Adrenal gland (tissue), 12 donors: ENCODE results near the gene SLC25A43. TPM values are rescaled to one million over a fixed set of nuclear protein-coding genes. Genes with fewer than 3 reads are reported as not detected.

Experiments used
- DNase-seq, 7 donors: peaks; one replicate each; pipeline ENCODE4 v3.0.0-alpha.2; 2019 to 2020
- H3K27ac ChIP-seq, 5 donors: fragments of 200-600 bp; sonication (generic) in 4 of 5; 1 replicate in 3 of 5; 2 replicates in 2 of 5; pipeline versions ENCODE4 v1.5.1 to v1.8.0; 2016 to 2020; ENCODE audit warnings: mild to moderate bottlenecking in 1 of 5
- H3K27me3 ChIP-seq: fragments of 200-600 bp; 2 replicates; pipeline ENCODE4 v1.8.0; 2021
- H3K36me3 ChIP-seq, 2 donors: fragments of 200-600 bp; replicated peaks in 1 of 2; 1 replicate in 1 of 2; 2 replicates in 1 of 2; pipeline versions ENCODE4 v1.5.1 to v1.8.0; 2018 to 2022
- H3K4me1 ChIP-seq, 2 donors: fragments of 200-600 bp; replicated peaks in 1 of 2; 1 replicate in 1 of 2; 2 replicates in 1 of 2; pipeline versions ENCODE4 v1.5.1 to v1.8.0; 2018 to 2021
- H3K4me3 ChIP-seq, 4 donors: fragments of 200-600 bp; sonication (generic) in 3 of 4; one replicate each; pipeline ENCODE4 v1.5.1; 2016 to 2018
- H3K9me3 ChIP-seq, 3 donors: fragments of 200-600 bp; sonication (generic) in 1 of 3; replicated peaks in 1 of 3; 1 replicate in 2 of 3; 2 replicates in 1 of 3; pipeline versions ENCODE4 v1.5.1 to v1.8.0; 2016 to 2021
- CTCF ChIP-seq, 6 experiments: fragments of 450-650 bp in 4 of 6; fragments of 200-600 bp in 2 of 6; sonication (generic) in 1 of 6; IDR thresholded peaks; 1 replicate in 5 of 6; 2 replicates in 1 of 6; pipeline versions ENCODE4 v1.5.1 to v1.8.0; 2016 to 2021; ENCODE audit warnings: antibody characterized with exemption in 6 of 6, mild to moderate bottlenecking in 2 of 6, moderate library complexity in 1 of 6
- POLR2A ChIP-seq, 2 donors: fragments of 450-650 bp; IDR thresholded peaks; one replicate each; pipeline ENCODE4 v1.6.1; 2017; ENCODE audit warnings: antibody characterized with exemption in 2 of 2, mild to moderate bottlenecking in 2 of 2, moderate library complexity in 1 of 2
- WGBS, 4 donors: extraction: QIAGEN DNeasy Blood & Tissue Kit in 2 of 4; methylation state at CpG; one replicate each; pipeline versions ENCODE4 v1.1.5 to v1.1.7; 2013 to 2017; 5-methylcytosine and 5-hydroxymethylcytosine counted together
- intact Hi-C, 2 donors: fragments of 100-400 bp; cut with DNase I; formaldehyde crosslinking; loops; one replicate each; pipeline versions ENCODE4 v1.14.1 to v1.15.0; 2022 to 2023
- polyA plus RNA-seq, 3 donors: library from polyadenylated mRNA; stranded (reverse); fragments of 200-250 nt in 2 of 3; fragments of 350-450 nt in 1 of 3; fragmentation: Illumina TruSeq in 1 of 3; extraction: RNeasy Lipid Tissue Mini Kit (QIAGEN cat#74804) in 1 of 3; gene quantifications; one replicate each; pipeline ENCODE4 v1.2.3, GENCODE V29; 2013 to 2014
- total RNA-seq, 9 donors: library from RNA; depleted of rRNA in 4 of 9; stranded (reverse); fragments of >200 nt in 4 of 9; fragments of 120-200 nt in 1 of 9; fragmentation: NEBNext Ultra II Directional in 1 of 9; extraction: Animal tissue kit (Norgen Biotek cat#: 25700) in 1 of 9; gene quantifications; one replicate each; pipeline versions ENCODE4 v1.1.0 to v1.2.4, GENCODE V29; 2013 to 2023
- donor health status: healthy with polysubstance abuse.
- donor health status: Bipolar disorder and iron deficiency.
- donor health status: DM: yes; HTN: yes; CAD: no.
- donor health status: DM: no; HTN: no; CAD: no.
- donor health status: DM: no; HTN: no; CAD: no.
- donor health status: DM: yes; HTN: yes; CAD: no.

SLC25A43 gene
- total and polyA plus RNA-seq, 12 donors, result 0.72 to 10.2 (median 3.8) TPM

GRCh38 chrX:119495734-119496726 lies 96.9 kb downstream of the SLC25A43 start:
- TF ChIP-seq POLR2A (IDR thresholded peaks at IDR 0.05) (no peak), CTCF (IDR thresholded peaks at IDR 0.05) (no peak)
- no peaks in the 10 kb centered on the region for H3K4me1 ChIP-seq
- 54 to 100% (median 71%) methylated on average over 1 to 10 of the region's 10 CpGs for WGBS, 4 donors

GRCh38 chrX:119497185-119497584 lies 98.0 kb downstream of the SLC25A43 start:
- Histone ChIP-seq H3K4me1 (no peaks in the 10 kb centered on the region), H3K36me3 (no peaks in the 10 kb centered on the region), H3K4me3 (no peak overlapping the region), H3K27ac (no peak overlapping the region), H3K9me3 (no peaks in the 10 kb centered on the region), H3K27me3 (peaks cover 11% of the 10 kb centered on the region)
- no peak for DNase-seq
- 45 to 53% methylated on average over 1 of the region's 1 CpG; no CpG with 5 or more reads in 2 of the 4 donors for WGBS, 4 donors
- intact Hi-C loops, result no loop called here
- TF ChIP-seq POLR2A (IDR thresholded peaks at IDR 0.05) (no peak), CTCF (IDR thresholded peaks at IDR 0.05) (no peak)

More at GRCh38 chrX:119495734-119496726, 96.9 kb downstream of the SLC25A43 start:
- no peak for DNase-seq
- intact Hi-C loops, result no loop called here
- Histone ChIP-seq H3K36me3 (no peaks in the 10 kb centered on the region), H3K4me3 (no peak overlapping the region), H3K9me3 (no peaks in the 10 kb centered on the region), H3K27me3 (peaks cover 11% of the 10 kb centered on the region), H3K27ac (no peak overlapping the region)

GRCh38 chrX:119500061-119500800 lies 101.1 kb downstream of the SLC25A43 start:
- Histone ChIP-seq H3K27me3 (peaks cover 4% of the 10 kb centered on the region), H3K9me3 (no peaks in the 10 kb centered on the region), H3K36me3 (no peaks in the 10 kb centered on the region), H3K4me3 (no peak overlapping the region), H3K27ac (no peak overlapping the region), H3K4me1 (no peaks in the 10 kb centered on the region)
- 71 to 91% (median 79%) methylated on average over 13 of the region's 13 CpGs for WGBS, 4 donors
- intact Hi-C loops, result no loop called here
- no peak for DNase-seq
- no peak for TF ChIP-seq CTCF (IDR thresholded peaks at IDR 0.05)
- TF ChIP-seq POLR2A (IDR thresholded peaks at IDR 0.05), result no peak

- intact Hi-C loops, result no loop called here
- H3K27ac ChIP-seq, result no peak overlapping the region
- H3K4me1 ChIP-seq, result no peaks in the 10 kb centered on the region
- no peaks in the 10 kb centered on the region for H3K27me3 ChIP-seq
- no peaks in the 10 kb centered on the region for H3K9me3 ChIP-seq
- TF ChIP-seq CTCF (IDR thresholded peaks at IDR 0.05) (no peak), POLR2A (IDR thresholded peaks at IDR 0.05) (no peak)
- 79 to 100% (median 89%) methylated on average over 5 to 7 of the region's 7 CpGs for WGBS, 4 donors
- no peak for DNase-seq
- no peak overlapping the region for H3K4me3 ChIP-seq
- H3K36me3 ChIP-seq, result no peaks in the 10 kb centered on the region
Measured at GRCh38 chrX:119501511-119502148, 102.5 kb downstream of the SLC25A43 start.
